Subcutaneous adipose tissue (tissue), 4 donors: Measurements from ENCODE around the gene RETREG3. TPM values are rescaled to one million over a fixed set of nuclear protein-coding genes. Genes with fewer than 3 reads are reported as not detected.

Source experiments
- CTCF ChIP-seq: fragments of 450-650 bp; IDR thresholded peaks from one replicate; pipeline ENCODE4 v1.5.1; 2016; ENCODE audit warnings: low read depth, mild to moderate bottlenecking, control low read depth, antibody characterized with exemption, moderate library complexity
- total RNA-seq, 4 donors: library from RNA; depleted of rRNA; stranded (reverse); fragments of >200 nt; gene quantifications; one replicate each; pipeline ENCODE4 v1.1.0, GENCODE V29; 2016

The RETREG3 gene
- total RNA-seq, 4 donors from 2014 or later, result 36.4 to 62.0 (median 57.4) TPM

GRCh38 chr17:42537826-42538451, 71.2 kb downstream of the RETREG3 start:
- TF ChIP-seq CTCF, result no peak

- TF ChIP-seq CTCF, result no peak
Observed at GRCh38 chr17:42537156-42537805, 71.9 kb downstream of the RETREG3 start.

GRCh38 chr17:42536372-42537155, 72.6 kb downstream of the RETREG3 start:
- no peak for TF ChIP-seq CTCF

- no peak for TF ChIP-seq CTCF
Observed at GRCh38 chr17:42536048-42536371, 73.2 kb downstream of the RETREG3 start, which contains the start of gene NAGLU. Gene NAGLU (plus strand): TSS chr17:42536241. CDS start chr17:42536273, 32 bp downstream.

- no peak for TF ChIP-seq CTCF
Observed at GRCh38 chr17:42535155-42536047, 73.8 kb downstream of the RETREG3 start.

GRCh38 chr17:42531455-42532354, 77.5 kb downstream of the RETREG3 start:
- no peak for TF ChIP-seq CTCF
